ENCODE data around the gene AMOTL2.

GRCh38 chr3:134323966-134324962, 50.0 kb downstream of the AMOTL2 start:
- TF ChIP-seq CTCF (IDR thresholded peaks at IDR 0.05; ENCODE audit: borderline replicate concordance, extremely low read depth, low read length, poor library complexity, severe bottlenecking) (no peak), EZH2 (IDR thresholded peaks at IDR 0.05; ENCODE audit: borderline replicate concordance, low read depth, low read length, severe bottlenecking) (no peak)
